GM18909 (cell line): ENCODE data around the gene CHRDL2.

Experiments
- ATAC-seq: cut with Tn5 transposase; IDR thresholded peaks from one replicate; pipeline ENCODE4 v1.9.1; 2021; ENCODE audit warnings: mild to moderate bottlenecking; ENCODE audit not compliant: unreplicated experiment, poor library complexity

The CHRDL2 gene

DNA sequence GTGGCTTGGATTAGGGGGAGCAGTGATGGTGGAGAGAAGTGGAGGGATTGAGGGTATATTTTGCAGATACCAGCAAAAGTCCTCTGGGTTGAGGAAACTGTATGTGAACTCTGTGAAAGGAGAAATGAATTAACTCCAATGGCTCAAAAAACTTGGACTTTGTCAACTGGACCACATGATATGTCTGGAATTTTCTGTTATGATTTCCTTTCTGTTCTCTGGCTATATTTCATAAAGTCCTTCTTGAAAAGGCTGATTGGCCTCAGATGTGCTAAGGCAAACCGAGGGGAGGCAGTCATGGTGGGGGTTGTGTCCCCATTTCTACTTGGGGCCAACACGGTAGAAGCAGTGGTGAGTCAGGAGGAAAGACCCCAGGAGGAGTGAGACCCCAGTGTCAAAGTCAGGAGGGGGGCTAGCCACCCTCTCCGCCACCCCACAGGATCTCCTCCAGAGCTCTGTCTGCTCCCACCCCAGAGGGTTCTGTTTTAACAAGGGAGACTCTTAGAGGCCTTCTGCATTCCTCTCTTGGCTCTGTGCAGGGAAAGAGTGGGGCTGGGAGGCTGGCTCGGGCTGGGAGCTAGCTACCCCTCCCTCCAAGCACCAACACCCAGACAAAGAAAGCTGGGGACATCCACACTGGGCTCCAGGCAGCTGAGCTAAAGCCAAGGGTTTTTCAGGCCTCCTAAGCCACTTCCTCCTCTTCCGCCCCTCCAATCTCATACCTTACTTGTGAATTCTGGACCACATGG lies 13.8 kb downstream of the CHRDL2 start:
- ATAC-seq = no peak

DNA sequence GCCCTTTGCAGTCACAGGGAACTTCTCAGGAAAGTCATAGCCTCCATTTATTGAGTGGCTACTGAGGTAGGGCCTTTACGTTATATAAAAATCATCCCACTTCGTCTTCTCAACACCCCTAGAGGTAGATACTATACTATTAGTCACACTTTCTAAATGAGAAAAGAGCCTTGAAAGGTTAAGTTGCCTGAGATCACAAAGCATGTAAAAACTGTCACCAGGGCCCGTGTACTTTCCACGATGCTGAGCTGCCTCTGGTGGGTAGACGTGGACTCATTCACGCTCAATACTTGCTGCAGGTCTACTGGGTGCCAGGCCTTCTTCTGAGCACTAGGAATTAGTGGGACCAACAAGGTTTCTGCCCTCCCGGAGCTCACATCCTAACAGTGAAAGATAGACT lies 16.3 kb downstream of the CHRDL2 start:
- ATAC-seq = no peak

GRCh38 chr11:74713686-74714085 lies 17.5 kb downstream of the CHRDL2 start:
- ATAC-seq = no peak

GRCh38 chr11:74710281-74710938 lies 20.8 kb downstream of the CHRDL2 start:
- ATAC-seq = no peak

- ATAC-seq = no peak
These were observed 22.1 kb downstream of the CHRDL2 start for GRCh38 chr11:74709175-74709574.

GRCh38 chr11:74707602-74708510 lies 23.4 kb downstream of the CHRDL2 start:
- ATAC-seq = no peak

- ATAC-seq = no peak
These were observed 24.0 kb downstream of the CHRDL2 start for GRCh38 chr11:74707182-74707581.

- ATAC-seq = no peak
These were observed 28.0 kb downstream of the CHRDL2 start for GRCh38 chr11:74703211-74703610.

GRCh38 chr11:74702383-74703007 lies 28.7 kb downstream of the CHRDL2 start:
- no peak for ATAC-seq

GRCh38 chr11:74701351-74701750 lies 29.9 kb downstream of the CHRDL2 start:
- no peak for ATAC-seq

GRCh38 chr11:74699615-74700396 lies 31.4 kb downstream of the CHRDL2 start:
- no peak for ATAC-seq

GRCh38 chr11:74697722-74698121 lies 33.5 kb downstream of the CHRDL2 start:
- no peak for ATAC-seq

DNA sequence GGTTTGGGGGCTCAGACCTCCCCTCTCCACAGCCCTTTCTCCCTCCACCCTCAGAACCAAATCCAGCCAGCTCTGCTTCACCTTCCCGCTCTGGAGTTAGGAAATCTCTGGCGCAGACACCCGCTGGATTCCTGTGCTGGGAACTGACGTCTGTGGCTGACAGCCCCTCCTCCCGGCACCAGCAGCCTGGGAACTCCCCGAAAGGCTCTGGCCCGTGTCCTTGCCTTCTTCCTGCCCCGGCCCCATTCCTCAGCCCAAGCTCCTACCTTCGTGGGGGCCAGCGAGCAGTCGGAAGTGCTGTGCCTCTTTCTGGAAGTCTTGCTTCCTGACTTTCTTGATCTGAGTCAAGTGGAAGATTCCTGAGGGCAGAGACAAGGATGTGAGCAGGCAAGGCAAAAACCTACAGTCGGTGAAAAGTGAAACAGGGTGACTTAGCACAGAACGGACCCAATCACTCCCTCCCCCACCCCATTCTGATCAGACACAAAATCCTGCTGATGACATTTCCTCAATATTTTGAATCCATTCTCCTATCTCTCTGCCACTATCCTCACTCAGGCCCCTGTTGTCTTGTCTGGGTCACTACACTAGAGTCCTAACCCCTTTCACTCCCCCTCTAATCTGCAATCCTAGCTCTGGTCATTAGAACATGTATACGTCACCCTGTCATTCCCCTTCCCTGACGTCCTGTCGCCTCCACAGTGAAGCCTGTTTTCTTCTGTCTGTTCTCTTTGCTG lies 34.1 kb downstream of the CHRDL2 start:
- ATAC-seq = no peak

DNA sequence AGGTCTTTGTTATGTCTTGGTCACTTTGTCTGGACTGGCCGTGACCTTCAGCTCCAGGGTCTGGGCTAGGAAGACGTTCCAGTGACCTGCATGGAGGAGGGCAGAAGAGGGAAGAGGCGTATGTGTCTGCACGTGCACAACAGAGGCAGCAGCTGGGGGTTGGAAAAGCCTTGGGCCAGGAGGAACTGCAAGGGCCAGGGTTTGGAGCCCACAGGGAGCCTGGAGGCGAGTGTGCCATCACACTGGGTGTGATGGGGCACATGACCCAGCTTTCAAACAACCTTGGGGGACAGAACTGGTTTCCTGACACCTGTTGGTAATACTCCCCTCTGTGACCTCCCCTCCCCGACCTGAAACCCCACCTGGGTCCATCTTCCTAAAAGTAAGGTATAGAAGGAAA lies 34.7 kb downstream of the CHRDL2 start:
- ATAC-seq = no peak

DNA sequence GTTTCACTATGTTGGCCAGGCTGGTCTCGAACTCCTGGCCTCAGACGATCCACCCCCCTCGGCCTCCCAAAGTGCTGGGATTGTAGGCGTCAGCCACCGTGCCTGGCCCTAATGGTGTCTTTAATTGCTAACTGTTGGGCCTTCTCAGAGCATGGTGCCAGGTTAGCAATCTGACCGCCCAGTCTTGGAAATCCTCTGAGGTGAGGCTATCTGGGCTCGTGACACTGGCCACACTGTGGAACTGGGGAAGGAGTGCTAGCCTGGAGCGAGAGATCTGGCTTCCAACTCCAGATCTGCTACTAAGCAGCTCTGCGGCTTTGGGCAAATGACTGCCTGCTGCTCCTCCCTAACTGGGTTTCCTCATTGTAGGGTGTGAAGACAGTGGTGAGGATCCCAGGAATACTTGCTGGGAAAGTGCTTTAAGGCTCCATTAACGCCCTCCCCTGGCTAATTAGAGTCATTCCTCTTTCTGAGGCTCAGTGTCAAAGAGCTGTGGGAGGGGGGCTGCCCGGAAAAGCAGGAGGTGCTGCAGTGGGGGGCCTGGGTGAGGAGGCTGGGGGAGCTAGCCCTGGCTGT lies 35.4 kb downstream of the CHRDL2 start:
- no peak for ATAC-seq

GRCh38 chr11:74694136-74694930 lies 36.9 kb downstream of the CHRDL2 start:
- ATAC-seq = no peak

- ATAC-seq = no peak
These were observed 37.7 kb downstream of the CHRDL2 start for GRCh38 chr11:74693531-74693930.

GRCh38 chr11:74691755-74692154 lies 39.5 kb downstream of the CHRDL2 start:
- ATAC-seq = no peak
